ENCODE data around the gene PDE10A. TPM values are rescaled to one million over a fixed set of nuclear protein-coding genes. Genes with fewer than 3 reads are reported as not detected.

The PDE10A gene
- total and polyA plus RNA-seq, 12 donors = 6.8 to 20.4 (median 14.2) TPM

- Histone ChIP-seq H3K36me3 (no peaks in the 10 kb centered on the region), H3K4me3 (no peak overlapping the region), H3K9me3 (no peaks in the 10 kb centered on the region), H3K27ac (no peak overlapping the region), H3K4me1 (no peaks in the 10 kb centered on the region), H3K27me3 (no peaks in the 10 kb centered on the region)
- ATAC-seq = no peak
- WGBS, 2 donors = 91% methylated on average over 3 of the region's 3 CpGs
- intact Hi-C loops (cut with DNase I) = no loop called here
- no peak for TF ChIP-seq CTCF (IDR thresholded peaks at IDR 0.05)
- no peak for DNase-seq
Measured at GRCh38 chr6:165519316-165519715, 143.7 kb downstream of the PDE10A start.

- DNase-seq (no peak), ATAC-seq (no peak)
- Histone ChIP-seq H3K4me1 (no peaks in the 10 kb centered on the region), H3K4me3 (no peak overlapping the region), H3K27ac (no peak overlapping the region), H3K27me3 (no peaks in the 10 kb centered on the region), H3K9me3 (no peaks in the 10 kb centered on the region), H3K36me3 (no peaks in the 10 kb centered on the region)
- intact Hi-C loops (cut with DNase I) = no loop called here
- 89 to 95% methylated on average over 6 of the region's 6 CpGs for WGBS, 2 donors
- TF ChIP-seq CTCF (IDR thresholded peaks at IDR 0.05) = no peak
Measured at GRCh38 chr6:165515963-165516624, 146.9 kb downstream of the PDE10A start.

GRCh38 chr6:165514621-165515020 is 148.4 kb downstream of the PDE10A start:
- no peak for ATAC-seq
- no peaks in the 10 kb centered on the region for H3K4me1 ChIP-seq
- DNase-seq = no peak
- no peaks in the 10 kb centered on the region for H3K27me3 ChIP-seq
- intact Hi-C loops (cut with DNase I) = no loop called here
- no peaks in the 10 kb centered on the region for H3K36me3 ChIP-seq
- no peak overlapping the region for H3K27ac ChIP-seq
- 97 to 98% methylated on average over 4 of the region's 4 CpGs for WGBS, 2 donors
- no peak overlapping the region for H3K4me3 ChIP-seq
- no peaks in the 10 kb centered on the region for H3K9me3 ChIP-seq
- no peak for TF ChIP-seq CTCF (IDR thresholded peaks at IDR 0.05)

GRCh38 chr6:165511807-165512206 is 151.2 kb downstream of the PDE10A start:
- DNase-seq (no peak), ATAC-seq (no peak)
- no peaks in the 10 kb centered on the region for H3K36me3 ChIP-seq
- H3K9me3 ChIP-seq = no peaks in the 10 kb centered on the region
- H3K27me3 ChIP-seq = no peaks in the 10 kb centered on the region
- intact Hi-C loops (cut with DNase I) = no loop called here
- H3K4me1 ChIP-seq = peaks cover 0 to 8% (median 0%) of the 10 kb centered on the region in 9 donors
- no peak overlapping the region for H3K4me3 ChIP-seq
- no peak for TF ChIP-seq CTCF (IDR thresholded peaks at IDR 0.05)
- H3K27ac ChIP-seq = no peak overlapping the region
